ENCODE data around the gene SRD5A2. TPM values are rescaled to one million over a fixed set of nuclear protein-coding genes. Genes with fewer than 3 reads are reported as not detected.
A peak's percentile ranks its signal among the peaks of the same experiment; 100 is the strongest.

SRD5A2 gene
- total and polyA plus RNA-seq, 7 donors: 0.01 TPM; not detected in 6

- WGBS, 2 donors: 77 to 84% methylated on average over 15 of the region's 15 CpGs
- intact Hi-C loops (cut with DNase I): no loop called here
- H3K36me3 ChIP-seq: no peaks in the 10 kb centered on the region
Observed at GRCh38 chr2:31526946-31527732, 53.6 kb downstream of the SRD5A2 start.

GRCh38 chr2:31525876-31526275 is 54.9 kb downstream of the SRD5A2 start:
- H3K27me3 ChIP-seq: peaks cover 0 to 4% (median 0%) of the 10 kb centered on the region in 3 donors
- no peak for DNase-seq
- TF ChIP-seq POLR2A (IDR thresholded peaks at IDR 0.05): no peak
- TF ChIP-seq POLR2AphosphoS5 (IDR thresholded peaks at IDR 0.05): no peak
- TF ChIP-seq EP300 (IDR thresholded peaks at IDR 0.05): no peak
- TF ChIP-seq CTCF (IDR thresholded peaks at IDR 0.05): no peak
- no peaks in the 10 kb centered on the region for H3K9me3 ChIP-seq
- no peaks in the 10 kb centered on the region for H3K4me1 ChIP-seq
- WGBS, 2 donors: 69 to 78% methylated on average over 5 of the region's 5 CpGs
- no peak overlapping the region for H3K4me3 ChIP-seq
- H3K36me3 ChIP-seq: no peaks in the 10 kb centered on the region
- intact Hi-C loops (cut with DNase I): no loop called here
- H3K27ac ChIP-seq: no peak overlapping the region

More at GRCh38 chr2:31526946-31527732, 53.6 kb downstream of the SRD5A2 start:
- TF ChIP-seq CTCF (IDR thresholded peaks at IDR 0.05) (no peak), POLR2A (IDR thresholded peaks at IDR 0.05) (no peak), EP300 (IDR thresholded peaks at IDR 0.05) (no peak), POLR2AphosphoS5 (IDR thresholded peaks at IDR 0.05) (no peak)
- no peak for DNase-seq
- peaks cover 0 to 4% (median 0%) of the 10 kb centered on the region in 3 donors for H3K27me3 ChIP-seq
- H3K9me3 ChIP-seq: no peaks in the 10 kb centered on the region
- H3K27ac ChIP-seq: no peak overlapping the region
- no peak overlapping the region for H3K4me3 ChIP-seq
- H3K4me1 ChIP-seq: no peaks in the 10 kb centered on the region

GRCh38 chr2:31524592-31524991 is 56.1 kb downstream of the SRD5A2 start:
- intact Hi-C loops (cut with DNase I): no loop called here
- H3K27ac ChIP-seq: no peak overlapping the region
- H3K9me3 ChIP-seq: no peaks in the 10 kb centered on the region
- H3K36me3 ChIP-seq: no peaks in the 10 kb centered on the region
- TF ChIP-seq POLR2A (IDR thresholded peaks at IDR 0.05) (no peak), POLR2AphosphoS5 (IDR thresholded peaks at IDR 0.05) (no peak), EP300 (IDR thresholded peaks at IDR 0.05) (no peak), CTCF (IDR thresholded peaks at IDR 0.05) (no peak)
- peaks cover 0 to 4% (median 0%) of the 10 kb centered on the region in 3 donors for H3K27me3 ChIP-seq
- WGBS, 2 donors: 82 to 88% methylated on average over 4 of the region's 4 CpGs
- no peak overlapping the region for H3K4me3 ChIP-seq
- no peaks in the 10 kb centered on the region for H3K4me1 ChIP-seq
- no peak for DNase-seq

GRCh38 chr2:31523871-31524492 is 56.8 kb downstream of the SRD5A2 start:
- Histone ChIP-seq H3K9me3 (no peaks in the 10 kb centered on the region), H3K27me3 (peaks cover 0 to 4% (median 0%) of the 10 kb centered on the region in 3 donors), H3K4me3 (no peak overlapping the region), H3K27ac (no peak overlapping the region), H3K4me1 (no peaks in the 10 kb centered on the region), H3K36me3 (no peaks in the 10 kb centered on the region)
- TF ChIP-seq EP300 (IDR thresholded peaks at IDR 0.05) (no peak), CTCF (IDR thresholded peaks at IDR 0.05) (peak in 2 of 4 experiments; percentile 20 to 26)
- no peak for DNase-seq
- WGBS, 2 donors: 15 to 26% methylated on average over 8 of the region's 8 CpGs
- intact Hi-C loops (cut with DNase I): no loop called here
